ENCODE results near the gene HOXD9. TPM values are rescaled to one million over a fixed set of nuclear protein-coding genes. Genes with fewer than 3 reads are reported as not detected.

Gene HOXD9
- polyA plus RNA-seq, 1 of the 3 experiments (the other 2 are of a cell fraction), result 4.8 TPM

DNA sequence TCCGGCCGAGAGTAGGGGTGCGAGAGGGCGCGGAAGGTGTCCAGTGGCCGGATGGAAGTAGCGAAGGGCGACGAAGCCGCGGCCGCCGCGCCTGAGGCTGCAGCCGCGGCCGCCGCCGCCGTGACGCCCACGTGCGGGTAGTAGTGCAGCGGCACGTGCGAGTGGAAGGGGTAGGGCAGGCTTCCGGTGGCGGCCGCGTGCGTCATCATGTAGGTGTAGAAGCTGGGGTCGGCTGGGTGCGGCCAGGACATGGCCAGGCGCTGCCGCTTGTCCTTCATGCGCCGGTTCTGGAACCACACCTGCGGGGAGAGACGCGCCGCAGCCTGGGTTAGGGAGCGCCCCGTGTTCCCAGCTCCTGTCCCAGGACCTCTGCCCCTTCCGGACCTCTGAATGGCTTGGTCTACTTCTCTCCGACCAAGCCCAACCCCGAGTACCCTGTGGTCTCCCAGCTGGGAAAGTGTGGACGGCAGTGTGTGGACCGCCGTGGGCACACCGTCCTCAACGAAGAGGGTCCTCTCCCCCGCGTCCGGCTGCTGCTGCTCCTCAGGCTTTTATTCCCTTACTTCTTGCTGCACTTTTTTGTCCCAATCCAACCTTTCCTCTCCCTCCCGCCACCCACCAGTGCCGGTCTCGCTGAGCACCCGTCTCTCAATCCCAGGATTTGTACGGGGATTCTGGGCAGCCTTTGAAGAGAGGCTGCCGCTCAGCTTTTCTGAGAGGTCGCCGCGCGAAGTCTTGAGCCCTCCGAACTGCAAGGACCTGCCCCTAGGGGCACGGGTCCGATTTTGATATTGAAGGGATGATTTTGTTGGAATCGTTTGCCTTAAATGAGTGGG, 41.8 kb upstream of the HOXD9 start:
- Histone ChIP-seq H4K20me1 (ENCODE audit: insufficient read depth) (peaks cover 17% of the 10 kb centered on the region; the same call in 1 of the 2 replicates), H3K9me2 (no peaks in the 10 kb centered on the region), H3K9ac (no peak overlapping the region), H3K4me2 (peak overlapping the region; percentile 70), H3K27ac (ENCODE audit: low read depth in 2 of 2, low read length in 1 of 2) (no peak overlapping the region), H3K79me2 (ENCODE audit: insufficient read depth) (no peaks in the 10 kb centered on the region), H3F3A (replicated peaks; ENCODE audit: insufficient read depth) (peaks cover 3% of the 10 kb centered on the region), H3K4me3 (ENCODE audit: low read depth in 2 of 2, low read length in 1 of 2) (peak overlapping the region; percentile 39 to 48; a peak in 3 of 4 replicates), H3K4me1 (ENCODE audit: control insufficient read depth in 1 of 2, insufficient read depth in 2 of 2, low read depth in 1 of 2, low read length in 1 of 2) (peaks cover 0 to 31% of the 10 kb centered on the region in 2 experiments; a peak in 1 of 4 replicates), H3K36me3 (replicated peaks in 1 of 2; ENCODE audit: control insufficient read depth in 1 of 2, insufficient read depth in 2 of 2, low read length in 1 of 2) (no peaks in the 10 kb centered on the region), H2AFZ (ENCODE audit: low read depth) (no peak overlapping the region), H3K9me3 (no peaks in the 10 kb centered on the region), H3K27me3 (ENCODE audit: insufficient read depth) (peaks cover 74% of the 10 kb centered on the region)
- ChIA-PET POLR2A (interaction anchor here (0.6 to 1.1 kb wide), 2 partner anchors 79 to 393 kb away, joined by 3 read pairs; partner anchors contain the start of gene LNPK), CTCF (interaction anchor here (0.8 to 12.1 kb wide), 32 partner anchors 8 to 877 kb away, joined by 3 to 262 read pairs (median 5); partner anchors contain the start of gene HOXD13)
- DNase-seq, result peak; percentile 43
- TF ChIP-seq JUND (IDR thresholded peaks at IDR 0.05), result no peak
- TF ChIP-seq FOXM1 (IDR thresholded peaks at IDR 0.05; ENCODE audit: low read depth), result no peak
- TF ChIP-seq FOXJ3 (CRISPR knock-in tag; IDR thresholded peaks at IDR 0.05), result no peak
- no peak for TF ChIP-seq CTCF (IDR thresholded peaks at IDR 0.05)
- 0 out of 2 replicates have a peak, but pooled peaks have one; percentile 21 for TF ChIP-seq MXI1 (IDR thresholded peaks at IDR 0.05; ENCODE audit: low read depth, low read length)
- TF ChIP-seq EP300 (IDR thresholded peaks at IDR 0.05; ENCODE audit: borderline replicate concordance in 1 of 2, low read depth in 1 of 2, low read length in 1 of 2), result no peak
- peak; percentile 46; the same call in 1 of the 2 replicates for TF ChIP-seq EZH2phosphoT487 (IDR thresholded peaks at IDR 0.05; ENCODE audit: borderline replicate concordance, low read depth)
- TF ChIP-seq, protein P1, sequence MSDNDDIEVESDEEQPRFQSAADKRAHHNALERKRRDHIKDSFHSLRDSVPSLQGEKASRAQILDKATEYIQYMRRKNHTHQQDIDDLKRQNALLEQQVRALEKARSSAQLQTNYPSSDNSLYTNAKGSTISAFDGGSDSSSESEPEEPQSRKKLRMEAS (IDR thresholded peaks at IDR 0.05; ENCODE audit: low read depth), result peak; percentile 67; the same call in 1 of the 2 replicates
- TF ChIP-seq, protein P2, sequence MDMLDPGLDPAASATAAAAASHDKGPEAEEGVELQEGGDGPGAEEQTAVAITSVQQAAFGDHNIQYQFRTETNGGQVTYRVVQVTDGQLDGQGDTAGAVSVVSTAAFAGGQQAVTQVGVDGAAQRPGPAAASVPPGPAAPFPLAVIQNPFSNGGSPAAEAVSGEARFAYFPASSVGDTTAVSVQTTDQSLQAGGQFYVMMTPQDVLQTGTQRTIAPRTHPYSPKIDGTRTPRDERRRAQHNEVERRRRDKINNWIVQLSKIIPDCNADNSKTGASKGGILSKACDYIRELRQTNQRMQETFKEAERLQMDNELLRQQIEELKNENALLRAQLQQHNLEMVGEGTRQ (IDR thresholded peaks at IDR 0.05; ENCODE audit: borderline replicate concordance, low read depth, low read length), result no peak
- TF ChIP-seq SIN3A (IDR thresholded peaks at IDR 0.05; ENCODE audit: borderline replicate concordance, low read depth, low read length), result no peak
- no peak for TF ChIP-seq RCOR1 (IDR thresholded peaks at IDR 0.05; ENCODE audit: low read length)
- TF ChIP-seq, protein P3, sequence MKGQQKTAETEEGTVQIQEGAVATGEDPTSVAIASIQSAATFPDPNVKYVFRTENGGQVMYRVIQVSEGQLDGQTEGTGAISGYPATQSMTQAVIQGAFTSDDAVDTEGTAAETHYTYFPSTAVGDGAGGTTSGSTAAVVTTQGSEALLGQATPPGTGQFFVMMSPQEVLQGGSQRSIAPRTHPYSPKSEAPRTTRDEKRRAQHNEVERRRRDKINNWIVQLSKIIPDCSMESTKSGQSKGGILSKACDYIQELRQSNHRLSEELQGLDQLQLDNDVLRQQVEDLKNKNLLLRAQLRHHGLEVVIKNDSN (IDR thresholded peaks at IDR 0.05; ENCODE audit: borderline replicate concordance, low read depth), result 0 out of 2 replicates have a peak, but pooled peaks have one; percentile 13
- no peak for TF ChIP-seq GATA2 (CRISPR knock-in tag; IDR thresholded peaks at IDR 0.05)
- TF ChIP-seq MEF2A (IDR thresholded peaks at IDR 0.05; ENCODE audit: borderline replicate concordance, low read depth), result no peak
- no peak for TF ChIP-seq POLR2AphosphoS5 (IDR thresholded peaks at IDR 0.05; ENCODE audit: low read depth, low read length)
- no peak for TF ChIP-seq TEAD4 (IDR thresholded peaks at IDR 0.05; ENCODE audit: borderline replicate concordance, insufficient read depth)
- no peak for TF ChIP-seq CHD2 (IDR thresholded peaks at IDR 0.05; ENCODE audit: low read length, partially characterized antibody)
- TF ChIP-seq RAD21 (IDR thresholded peaks at IDR 0.05; ENCODE audit: low read length), result no peak
- TF ChIP-seq RXRA (IDR thresholded peaks at IDR 0.05; ENCODE audit: borderline replicate concordance, low read depth), result no peak
- TF ChIP-seq, protein P4, sequence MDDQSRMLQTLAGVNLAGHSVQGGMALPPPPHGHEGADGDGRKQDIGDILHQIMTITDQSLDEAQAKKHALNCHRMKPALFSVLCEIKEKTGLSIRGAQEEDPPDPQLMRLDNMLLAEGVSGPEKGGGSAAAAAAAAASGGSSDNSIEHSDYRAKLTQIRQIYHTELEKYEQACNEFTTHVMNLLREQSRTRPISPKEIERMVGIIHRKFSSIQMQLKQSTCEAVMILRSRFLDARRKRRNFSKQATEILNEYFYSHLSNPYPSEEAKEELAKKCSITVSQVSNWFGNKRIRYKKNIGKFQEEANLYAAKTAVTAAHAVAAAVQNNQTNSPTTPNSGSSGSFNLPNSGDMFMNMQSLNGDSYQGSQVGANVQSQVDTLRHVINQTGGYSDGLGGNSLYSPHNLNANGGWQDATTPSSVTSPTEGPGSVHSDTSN (IDR thresholded peaks at IDR 0.05), result no peak
- TF ChIP-seq IRF3 (IDR thresholded peaks at IDR 0.05; ENCODE audit: low read depth, low read length), result no peak
- WGBS (ENCODE audit: low lambda C conversion rate), result 12% methylated on average over 28 of the region's 68 CpGs
